ENCODE data around the gene CDK19. TPM values are rescaled to one million over a fixed set of nuclear protein-coding genes. Genes with fewer than 3 reads are reported as not detected.
A peak's percentile ranks its signal among the peaks of the same experiment; 100 is the strongest.
"Not testable (repeated sequence)": the region's sequence is repeated elsewhere in the genome, so short reads cannot be mapped to it uniquely, and the experiment has no call there.

Gene CDK19
- total RNA-seq, result 6.9 TPM

DNA sequence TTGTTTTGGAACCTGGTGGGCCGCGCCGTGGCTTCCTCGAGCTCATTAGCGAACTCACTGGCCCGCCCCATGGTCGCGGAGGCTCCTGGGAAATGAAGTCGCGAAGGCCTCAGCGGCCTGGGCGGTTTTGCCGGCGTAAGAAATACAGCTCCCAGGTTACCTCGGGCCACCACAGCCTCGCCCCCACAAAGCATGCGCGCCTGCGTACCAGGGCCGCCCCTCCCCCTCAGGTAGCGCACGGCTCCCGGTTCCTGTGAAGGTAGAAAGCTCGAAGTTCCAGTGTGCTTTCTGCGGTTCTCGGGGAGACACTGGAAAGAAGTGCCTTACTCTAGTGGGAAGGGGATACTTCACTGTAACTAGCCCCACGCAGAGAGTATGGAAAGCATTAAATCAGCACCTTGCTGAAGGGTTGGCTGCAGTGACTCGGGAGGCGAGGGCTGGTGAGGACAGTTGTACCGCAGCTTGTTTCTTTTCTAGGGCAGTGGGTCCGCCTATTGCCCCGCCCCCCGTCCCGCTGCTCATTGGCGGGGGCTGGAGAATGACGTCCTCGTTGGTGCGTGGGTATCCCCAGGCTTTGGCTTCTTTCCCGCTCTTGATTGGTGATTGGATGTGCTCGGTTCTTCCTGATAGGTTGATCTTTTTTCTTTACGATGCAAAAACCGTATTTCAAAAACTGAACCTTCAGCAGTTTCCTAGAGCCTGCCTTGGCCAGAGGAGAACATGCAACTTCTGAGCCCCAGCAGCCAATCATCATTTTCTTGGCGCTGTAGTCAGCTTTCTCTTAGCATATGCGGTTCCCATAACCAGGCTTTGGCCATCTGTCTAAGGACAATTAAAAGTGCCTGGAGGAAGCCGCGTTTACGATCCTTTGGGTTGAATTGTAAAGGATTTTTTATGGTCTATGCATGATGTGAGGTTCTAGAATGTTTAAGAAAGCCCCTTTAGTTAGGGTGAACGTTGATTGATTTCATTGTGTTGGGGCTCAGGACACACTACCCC is at the start of gene CDK19:
TSS of gene CDK19 (minus strand) at position 59 of the 999 bp plus-strand sequence. CDS start 333 bp downstream, outside the sequence.
- DNase-seq (ENCODE audit: low spot score), result peak; percentile 99
- ATAC-seq, result peak; percentile 92

DNA sequence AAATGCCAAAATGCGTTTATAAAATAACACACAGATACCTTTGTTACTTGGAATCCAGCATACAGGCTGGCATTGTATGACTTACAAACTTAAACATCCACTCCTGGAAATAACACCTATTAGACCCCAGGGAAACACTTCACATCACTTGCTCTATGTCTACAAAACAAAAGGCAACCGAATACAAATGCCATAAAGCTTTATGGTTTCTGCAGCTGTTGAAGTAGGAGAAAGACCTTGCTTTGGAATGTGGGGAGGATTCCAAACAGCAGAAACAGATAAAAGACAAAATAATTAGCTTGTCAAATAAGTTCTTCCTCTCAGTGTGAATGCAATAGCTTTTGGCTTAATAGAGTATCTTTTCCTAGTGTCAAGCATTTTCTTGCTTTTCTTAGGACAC is 49.6 kb upstream of the CDK19 start:
- DNase-seq (ENCODE audit: low spot score), result no peak
- no peak for ATAC-seq

DNA sequence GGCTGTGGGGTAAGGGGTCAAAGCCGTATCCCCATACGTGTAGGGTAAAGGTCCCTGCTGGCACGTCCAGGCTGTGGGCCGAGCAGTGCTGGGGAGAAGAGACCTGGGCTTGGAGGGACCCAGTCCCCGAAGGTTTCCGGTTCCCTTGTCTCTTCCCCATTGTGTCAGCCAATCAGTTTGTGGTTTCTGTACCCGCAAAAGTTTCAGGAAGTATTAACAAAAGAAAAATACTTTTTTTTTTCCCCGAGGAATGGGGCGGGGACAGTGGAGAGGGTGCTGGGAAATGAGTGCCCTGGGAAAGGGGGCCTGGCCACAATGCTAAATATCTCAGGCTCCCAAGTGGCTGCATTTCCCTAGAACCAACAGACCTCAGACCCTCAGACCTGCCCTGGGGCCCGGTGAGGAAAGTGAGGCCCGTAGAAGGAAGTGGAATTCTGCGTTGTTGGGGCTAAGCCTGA is 44.1 kb upstream of the CDK19 start:
- DNase-seq (ENCODE audit: low spot score), result peak; percentile 46
- ATAC-seq, result peak; percentile 28

DNA sequence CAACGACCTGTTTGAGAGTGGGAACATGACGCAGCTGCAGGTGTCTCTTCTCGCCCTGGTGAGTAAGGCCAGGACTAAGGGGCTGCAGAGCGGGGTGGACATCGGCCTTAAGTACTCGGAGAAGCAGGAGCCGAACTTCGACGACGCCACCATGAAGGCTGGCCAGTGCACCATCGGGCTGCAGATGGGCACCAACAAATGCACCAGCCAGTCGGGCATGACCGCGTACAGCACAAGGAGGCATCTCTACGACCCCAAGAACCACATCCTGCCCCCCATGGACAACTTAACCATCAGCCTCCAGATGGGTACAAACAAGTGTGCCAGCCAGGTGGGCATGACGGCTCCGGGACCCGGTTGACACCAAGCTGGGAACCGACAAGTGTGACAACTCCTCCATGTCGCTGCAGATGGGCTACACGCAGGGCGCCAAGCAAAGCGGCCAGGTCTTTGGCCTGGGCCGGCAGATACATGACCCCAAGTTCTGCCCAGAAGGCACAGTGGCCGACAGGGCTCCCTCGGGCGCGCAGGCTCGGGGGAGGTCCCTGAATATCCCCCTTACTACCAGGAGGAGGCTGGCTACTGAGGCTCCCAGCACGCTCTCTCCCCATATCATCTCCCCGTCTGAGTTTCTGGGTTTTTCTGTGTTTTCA is 43.4 kb upstream of the CDK19 start:
- DNase-seq (ENCODE audit: low spot score) (peak; percentile 47), ATAC-seq (no peak)

- peak; percentile 45 for DNase-seq (ENCODE audit: low spot score)
- ATAC-seq, result no peak
Observed at GRCh38 chr6:110858016-110858415, 42.7 kb upstream of the CDK19 start.

GRCh38 chr6:110856296-110856695 is 41.0 kb upstream of the CDK19 start:
- ATAC-seq (no peak), DNase-seq (ENCODE audit: low spot score) (no peak)

- ATAC-seq, result no peak
- DNase-seq (ENCODE audit: low spot score), result peak; percentile 32
Observed at GRCh38 chr6:110853754-110854477, 38.6 kb upstream of the CDK19 start.

DNA sequence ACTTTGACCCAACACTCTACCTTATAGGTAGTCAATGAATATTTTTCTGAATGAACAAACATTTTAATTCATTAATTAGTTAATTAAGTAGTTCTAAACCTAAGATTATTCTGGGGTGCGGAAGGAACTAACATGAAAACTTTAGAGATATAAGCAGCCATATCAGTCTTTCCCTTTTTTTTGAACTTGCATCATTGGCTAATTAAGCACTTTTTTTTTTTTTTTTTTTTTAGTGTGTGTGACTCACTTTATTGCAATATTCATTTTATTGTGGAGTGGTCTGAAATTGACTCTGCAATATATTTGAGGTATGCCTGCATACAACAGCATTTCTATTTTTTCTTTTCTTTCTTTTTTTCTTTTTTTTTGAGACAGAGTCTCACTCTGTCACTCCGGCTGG is 37.5 kb upstream of the CDK19 start:
- ATAC-seq (no peak), DNase-seq (ENCODE audit: low spot score) (no peak)

DNA sequence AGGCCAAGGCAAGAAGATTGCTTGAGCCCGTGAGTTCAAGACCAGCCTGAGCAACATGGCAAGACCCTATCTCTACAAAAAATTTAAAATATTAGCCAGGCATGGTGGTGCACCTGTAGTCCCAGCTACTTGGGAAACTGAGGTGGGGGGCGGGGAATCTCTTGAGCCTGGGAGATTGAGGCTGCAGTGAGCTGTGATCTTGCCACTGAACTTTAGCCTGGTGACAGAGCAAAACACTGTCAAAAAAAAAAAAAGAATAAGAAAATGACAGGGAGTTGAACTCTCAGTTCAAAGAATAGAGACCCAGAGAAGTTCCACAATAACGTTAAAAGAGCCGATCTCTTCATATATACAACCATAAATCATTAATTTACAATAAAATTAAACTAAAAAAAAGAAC is 34.5 kb upstream of the CDK19 start:
- DNase-seq (ENCODE audit: low spot score) (peak; percentile 32), ATAC-seq (no peak)

GRCh38 chr6:110841266-110841665 is 26.0 kb upstream of the CDK19 start:
- ATAC-seq, result no peak

GRCh38 chr6:110835751-110836150 is 20.5 kb upstream of the CDK19 start:
- ATAC-seq, result not testable (repeated sequence)
- peak; percentile 22 for DNase-seq (ENCODE audit: low spot score)

More at GRCh38 chr6:110841266-110841665, 26.0 kb upstream of the CDK19 start:
- DNase-seq (ENCODE audit: low spot score), result peak; percentile 5

- ATAC-seq (no peak), DNase-seq (ENCODE audit: low spot score) (no peak)
Observed at GRCh38 chr6:110833831-110834230, 18.6 kb upstream of the CDK19 start.

DNA sequence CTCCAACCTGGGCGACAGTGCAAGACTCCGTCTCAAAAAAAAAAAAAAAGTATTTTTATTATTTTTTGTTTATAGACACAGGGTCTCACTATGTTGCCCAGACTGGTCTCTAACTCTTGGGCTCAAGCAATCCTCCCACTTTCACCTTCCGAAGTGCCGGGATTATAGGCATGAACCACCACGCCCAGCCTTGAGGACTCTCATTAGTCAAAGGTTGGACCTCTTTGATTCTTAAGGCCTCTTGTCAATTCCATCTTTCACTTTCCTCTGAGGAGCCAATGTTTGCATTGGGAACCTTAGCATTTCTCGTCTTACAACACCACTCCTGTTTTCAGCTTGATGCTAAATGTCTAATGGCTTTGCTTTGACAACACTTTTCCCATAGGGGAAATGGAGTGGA is 16.1 kb upstream of the CDK19 start:
- ATAC-seq (no peak), DNase-seq (ENCODE audit: low spot score) (peak; percentile 6)

GRCh38 chr6:110828396-110828795 is 13.1 kb upstream of the CDK19 start:
- DNase-seq (ENCODE audit: low spot score), result no peak
- no peak for ATAC-seq

GRCh38 chr6:110826236-110827129 is 11.2 kb upstream of the CDK19 start:
- DNase-seq (ENCODE audit: low spot score) (no peak), ATAC-seq (peak; percentile 76)

DNA sequence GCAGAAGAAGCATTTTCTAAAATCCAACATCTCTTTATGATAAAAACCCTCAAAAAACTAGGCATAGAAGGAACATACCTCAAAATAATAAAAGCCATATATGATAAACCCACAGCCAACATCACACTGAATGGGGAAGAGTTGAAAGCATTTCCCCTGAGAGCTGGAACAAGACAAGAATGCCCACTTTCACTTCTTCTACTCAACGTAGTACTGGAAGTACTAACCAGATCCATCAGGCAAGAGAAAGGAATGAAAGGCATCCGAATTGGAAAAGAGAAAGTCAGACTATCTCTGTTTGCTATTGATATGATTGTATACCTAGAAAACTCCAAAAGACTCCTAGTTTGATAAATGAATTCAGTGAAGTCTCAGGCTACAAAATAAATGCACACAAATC is 7.9 kb upstream of the CDK19 start:
- ATAC-seq (no peak), DNase-seq (ENCODE audit: low spot score) (no peak)

DNA sequence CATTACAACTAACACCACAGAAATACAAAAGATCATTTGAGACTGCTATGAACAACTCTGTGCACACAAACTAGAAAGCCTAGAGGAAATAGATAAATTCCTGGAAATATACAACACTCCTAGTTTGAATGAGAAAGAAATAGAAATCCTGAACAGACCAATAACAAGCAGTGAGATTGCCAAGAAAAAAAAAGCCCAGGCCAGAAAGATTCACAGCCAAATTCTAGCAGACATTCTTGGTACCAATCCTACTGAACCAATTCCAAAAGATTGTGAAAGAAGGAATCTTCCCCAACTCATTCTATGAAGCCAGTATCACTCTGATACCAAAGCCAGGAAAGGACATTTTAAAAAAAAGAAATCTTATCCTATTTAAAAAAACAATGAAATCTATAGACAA is 7.0 kb upstream of the CDK19 start:
- ATAC-seq (peak; percentile 74), DNase-seq (ENCODE audit: low spot score) (no peak)

DNA sequence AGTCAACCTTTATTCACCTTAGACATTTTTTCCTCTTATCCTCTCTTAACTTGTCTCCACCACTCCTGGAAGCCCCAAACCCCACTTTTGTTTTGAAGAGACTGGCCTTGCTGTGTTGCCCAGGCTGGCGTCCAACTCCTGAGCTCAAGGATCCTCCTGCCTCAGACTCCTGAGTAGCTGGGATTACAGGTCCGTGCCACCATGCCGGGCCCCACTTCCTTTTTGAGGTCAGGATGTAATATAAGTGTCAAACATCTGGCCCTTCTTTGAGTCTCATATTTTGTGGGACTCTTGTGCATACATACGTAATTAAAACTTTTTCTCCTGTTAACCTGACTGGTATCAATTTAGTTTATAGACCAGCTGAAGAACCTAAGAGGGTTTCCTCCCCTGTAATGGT is 1.4 kb upstream of the CDK19 start:
- ATAC-seq (no peak), DNase-seq (ENCODE audit: low spot score) (no peak)

GRCh38 chr6:110815015-110815410 is 256 bp downstream of the CDK19 start:
- ATAC-seq, result no peak

More at GRCh38 chr6:110815015-110815410, 256 bp downstream of the CDK19 start:
- DNase-seq (ENCODE audit: low spot score), result no peak
